ENCODE results near the gene PGBD5. TPM values are rescaled to one million over a fixed set of nuclear protein-coding genes. Genes with fewer than 3 reads are reported as not detected.

PGBD5 gene
- polyA plus RNA-seq, 3 donors, result 0.44 TPM; not detected in 2

- Histone ChIP-seq H4K20me1 (ENCODE audit: insufficient read depth, low read length) (no peaks in the 10 kb centered on the region), H3K4me1 (ENCODE audit: control insufficient read depth in 1 of 2, insufficient read depth in 2 of 2, low read length in 2 of 2) (no peaks in the 10 kb centered on the region), H3K36me3 (replicated peaks in 1 of 2; ENCODE audit: control insufficient read depth in 1 of 2, insufficient read depth in 2 of 2, low read length in 2 of 2) (no peaks in the 10 kb centered on the region), H3K9me3 (replicated peaks in 1 of 2; ENCODE audit: control insufficient read depth in 1 of 2, insufficient read depth in 1 of 2, low read length in 2 of 2) (no peaks in the 10 kb centered on the region), H3K27ac (ENCODE audit: low read depth in 1 of 2, low read length in 2 of 2) (no peak overlapping the region), H3K79me2 (ENCODE audit: insufficient read depth, low read length) (no peaks in the 10 kb centered on the region), H3K4me2 (replicated peaks; ENCODE audit: extremely low read depth, low read length, poor library complexity, severe bottlenecking) (no peak overlapping the region), H3K9ac (ENCODE audit: insufficient read depth, low read length, poor library complexity, severe bottlenecking) (no peak overlapping the region), H2AFZ (ENCODE audit: insufficient read depth, low read depth, low read length, poor library complexity, severe bottlenecking) (no peak overlapping the region), H3K4me3 (replicated peaks in 1 of 3; ENCODE audit: low read depth in 2 of 3, low read length in 3 of 3) (no peak overlapping the region), H3K27me3 (ENCODE audit: control insufficient read depth in 2 of 2, insufficient read depth in 2 of 2, low read length in 2 of 2) (peaks cover 0 to 6% of the 10 kb centered on the region in 2 donors)
- Mint-ChIP-seq H3K27me3 (ENCODE audit: low read depth in 3 of 3) (peaks cover 18 to 28% (median 23%) of the 10 kb centered on the region in 3 donors), H3K36me3 (peaks cover 2 to 3% of the 10 kb centered on the region in 2 donors), H3K4me1 (peaks cover 4% of the 10 kb centered on the region), H3K9me3 (peaks cover 0 to 2% (median 0%) of the 10 kb centered on the region in 7 donors), H3K27ac (no peak overlapping the region), H3K4me3 (no peak overlapping the region)
- WGBS (ENCODE audit: insufficient coverage), result no CpG with 5 or more reads among the region's 5 CpGs
- intact Hi-C loops (cut with micrococcal nuclease), result no loop called here
- DNase-seq, result no peak
- TF ChIP-seq CTCF (IDR thresholded peaks at IDR 0.05), result no peak
These were observed 136.8 kb downstream of the PGBD5 start for GRCh38 chr1:230289350-230289644.

- Mint-ChIP-seq H3K27me3 (ENCODE audit: low read depth in 3 of 3) (peaks cover 18 to 28% (median 22%) of the 10 kb centered on the region in 3 donors), H3K4me3 (no peak overlapping the region), H3K36me3 (peaks cover 2 to 5% of the 10 kb centered on the region in 2 donors), H3K4me1 (peaks cover 4% of the 10 kb centered on the region), H3K27ac (no peak overlapping the region), H3K9me3 (peaks cover 0 to 2% (median 0%) of the 10 kb centered on the region in 7 donors)
- Histone ChIP-seq H3K4me1 (ENCODE audit: control insufficient read depth in 1 of 2, insufficient read depth in 2 of 2, low read length in 2 of 2) (no peaks in the 10 kb centered on the region), H3K9ac (ENCODE audit: insufficient read depth, low read length, poor library complexity, severe bottlenecking) (no peak overlapping the region), H3K36me3 (replicated peaks in 1 of 2; ENCODE audit: control insufficient read depth in 1 of 2, insufficient read depth in 2 of 2, low read length in 2 of 2) (no peaks in the 10 kb centered on the region), H3K4me2 (replicated peaks; ENCODE audit: extremely low read depth, low read length, poor library complexity, severe bottlenecking) (no peak overlapping the region), H3K27me3 (ENCODE audit: control insufficient read depth in 2 of 2, insufficient read depth in 2 of 2, low read length in 2 of 2) (peaks cover 0 to 6% of the 10 kb centered on the region in 2 donors), H3K27ac (ENCODE audit: low read depth in 1 of 2, low read length in 2 of 2) (no peak overlapping the region), H3K79me2 (ENCODE audit: insufficient read depth, low read length) (no peaks in the 10 kb centered on the region), H3K4me3 (replicated peaks in 1 of 3; ENCODE audit: low read depth in 2 of 3, low read length in 3 of 3) (no peak overlapping the region), H3K9me3 (replicated peaks in 1 of 2; ENCODE audit: control insufficient read depth in 1 of 2, insufficient read depth in 1 of 2, low read length in 2 of 2) (no peaks in the 10 kb centered on the region), H2AFZ (ENCODE audit: insufficient read depth, low read depth, low read length, poor library complexity, severe bottlenecking) (no peak overlapping the region), H4K20me1 (ENCODE audit: insufficient read depth, low read length) (no peaks in the 10 kb centered on the region)
- whole genome bisulfite sequencing (ENCODE audit: insufficient coverage), result 91% methylated on average over 13 of the region's 14 CpGs
- intact Hi-C loops (cut with micrococcal nuclease), result no loop called here
- TF ChIP-seq CTCF (IDR thresholded peaks at IDR 0.05), result no peak
- no peak for DNase-seq
These were observed 137.3 kb downstream of the PGBD5 start for GRCh38 chr1:230288641-230289349.

All from CD14-positive monocyte (primary cell).